D721Med (cell line): ENCODE data around the gene E2F8.
"Not testable (repeated sequence)": the region's sequence is repeated elsewhere in the genome, so short reads cannot be mapped to it uniquely, and the experiment has no call there.

ENCODE experiments used
- DNase-seq: peaks from one replicate; pipeline ENCODE4 v3.0.0; 2011; ENCODE audit warnings: low spot score; ENCODE audit not compliant: insufficient read length
- FAIRE-seq: peaks from 2 replicates; lab custom pipeline; 2011; peaks lifted over from hg19 to GRCh38; lab: Jason Lieb, UNC
- TF ChIP-seq, protein P1 (sequence below): IDR thresholded peaks from 2 replicates; pipeline ENCODE4 v1.5.1; 2012; ENCODE audit warnings: mild to moderate bottlenecking, control low read depth; ENCODE audit not compliant: insufficient read depth; ENCODE audit errors: missing control alignments

E2F8 gene

DNA sequence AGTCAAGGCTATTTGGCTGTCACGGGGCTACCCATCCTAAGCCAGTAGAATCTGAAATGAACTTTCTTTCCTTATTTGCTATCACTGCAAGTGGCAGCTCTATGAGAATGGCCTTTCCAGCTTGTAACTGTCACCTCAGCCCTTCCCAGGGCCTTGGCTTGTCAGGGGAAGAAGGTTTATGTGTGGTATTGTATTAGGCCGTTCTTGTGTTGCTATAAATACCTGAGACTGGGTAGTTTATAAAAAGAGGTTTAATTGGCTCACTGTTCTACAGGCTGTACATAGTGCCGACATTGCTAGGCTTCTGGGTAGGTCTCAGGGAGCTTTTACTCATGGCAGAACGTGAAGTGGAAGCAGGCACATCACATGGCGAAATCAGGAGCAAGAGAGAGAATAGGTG, 26.8 kb upstream of the E2F8 start:
- DNase-seq (no peak), FAIRE-seq (no peak)
- TF ChIP-seq, protein P1, sequence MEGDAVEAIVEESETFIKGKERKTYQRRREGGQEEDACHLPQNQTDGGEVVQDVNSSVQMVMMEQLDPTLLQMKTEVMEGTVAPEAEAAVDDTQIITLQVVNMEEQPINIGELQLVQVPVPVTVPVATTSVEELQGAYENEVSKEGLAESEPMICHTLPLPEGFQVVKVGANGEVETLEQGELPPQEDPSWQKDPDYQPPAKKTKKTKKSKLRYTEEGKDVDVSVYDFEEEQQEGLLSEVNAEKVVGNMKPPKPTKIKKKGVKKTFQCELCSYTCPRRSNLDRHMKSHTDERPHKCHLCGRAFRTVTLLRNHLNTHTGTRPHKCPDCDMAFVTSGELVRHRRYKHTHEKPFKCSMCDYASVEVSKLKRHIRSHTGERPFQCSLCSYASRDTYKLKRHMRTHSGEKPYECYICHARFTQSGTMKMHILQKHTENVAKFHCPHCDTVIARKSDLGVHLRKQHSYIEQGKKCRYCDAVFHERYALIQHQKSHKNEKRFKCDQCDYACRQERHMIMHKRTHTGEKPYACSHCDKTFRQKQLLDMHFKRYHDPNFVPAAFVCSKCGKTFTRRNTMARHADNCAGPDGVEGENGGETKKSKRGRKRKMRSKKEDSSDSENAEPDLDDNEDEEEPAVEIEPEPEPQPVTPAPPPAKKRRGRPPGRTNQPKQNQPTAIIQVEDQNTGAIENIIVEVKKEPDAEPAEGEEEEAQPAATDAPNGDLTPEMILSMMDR = no peak

DNA sequence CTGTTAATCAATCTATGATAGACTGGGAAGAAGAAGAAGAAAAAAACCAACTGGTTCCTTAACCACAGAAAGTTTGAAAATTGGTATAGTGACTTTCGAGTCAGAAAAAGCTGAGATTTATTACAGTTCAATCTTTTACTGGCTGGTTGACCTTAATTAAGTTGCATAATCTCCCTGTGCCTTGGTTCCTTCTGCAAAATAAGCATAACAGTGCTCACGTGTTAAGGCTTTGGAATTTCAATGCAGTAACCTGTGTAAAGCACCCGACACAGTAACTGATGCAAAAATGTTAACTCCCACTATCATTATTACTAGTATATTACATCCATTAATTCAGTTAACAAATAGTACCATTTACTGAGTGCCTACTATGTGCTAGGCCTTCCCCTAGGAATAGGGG, 22.6 kb upstream of the E2F8 start:
- DNase-seq = no peak
- TF ChIP-seq, protein P1 = no peak
- no peak for FAIRE-seq

DNA sequence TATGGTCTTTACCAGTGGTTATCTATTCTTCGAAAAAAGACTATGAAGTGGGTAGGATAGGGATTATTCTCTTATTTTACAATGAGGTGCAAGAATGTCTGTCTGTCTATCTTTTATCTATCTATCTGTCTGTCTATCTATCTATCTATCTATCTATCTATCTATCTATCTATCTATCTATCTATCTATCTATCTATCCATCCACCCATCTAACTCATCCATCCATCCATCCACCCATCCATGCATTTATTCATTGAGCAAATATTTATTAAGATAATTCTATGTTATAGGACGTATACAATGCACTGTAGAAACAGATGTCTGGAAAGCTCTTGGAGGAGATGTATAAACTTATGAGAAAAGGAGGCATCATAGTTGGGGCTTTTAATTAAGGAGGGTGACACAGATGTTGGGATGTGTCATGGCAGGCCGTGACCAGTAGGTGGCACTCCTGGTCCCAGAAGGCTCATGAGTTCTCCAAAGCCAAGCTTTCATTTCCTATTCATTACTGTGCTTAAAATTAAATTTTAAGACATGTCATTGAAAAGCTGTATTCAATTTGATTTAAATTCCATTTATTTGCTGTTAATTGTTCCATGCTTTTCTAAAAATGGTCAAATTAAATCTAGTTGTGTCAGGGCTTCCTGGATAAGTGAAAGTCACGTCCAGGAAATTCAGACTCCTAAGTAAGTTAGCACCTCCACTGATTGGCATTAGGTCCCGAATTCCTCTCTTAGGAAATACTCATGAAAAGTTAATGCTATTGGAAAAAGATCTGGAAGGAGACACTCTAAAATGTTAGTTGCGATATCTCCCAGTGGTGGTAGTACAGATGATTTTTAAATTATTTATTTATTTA, 19.0 kb upstream of the E2F8 start:
- TF ChIP-seq, protein P1 = peak; percentile 79
- no peak for FAIRE-seq
- no peak for DNase-seq

DNA sequence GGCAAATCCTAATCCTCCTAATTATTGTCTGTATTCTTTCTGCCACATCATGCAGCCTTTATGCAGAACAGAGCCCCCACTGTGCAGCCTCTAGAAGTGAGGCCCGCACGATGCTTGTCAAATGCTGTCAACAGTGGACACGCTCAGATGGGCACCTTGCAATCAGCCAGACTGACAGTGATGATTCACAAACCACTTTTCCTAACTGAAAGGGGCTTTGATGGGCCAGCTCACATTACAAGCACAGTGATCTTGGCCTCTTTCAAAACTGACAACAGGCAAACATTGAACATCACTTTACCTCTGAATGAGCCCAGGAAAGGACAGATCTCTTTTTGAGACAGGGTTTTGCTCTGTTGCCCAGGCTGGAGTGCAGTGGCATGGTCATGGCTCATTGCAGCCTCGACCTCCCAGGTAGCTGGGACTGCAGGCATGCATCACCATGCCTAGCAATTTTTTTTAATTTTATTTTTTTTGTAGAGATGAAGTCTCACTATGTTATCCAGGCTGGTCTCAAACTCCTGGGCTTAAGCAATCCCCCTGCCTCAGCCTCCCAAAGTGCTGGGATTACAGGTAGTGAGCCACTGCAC, 18.0 kb upstream of the E2F8 start:
- TF ChIP-seq, protein P1 = no peak
- FAIRE-seq (no peak), DNase-seq (no peak)

DNA sequence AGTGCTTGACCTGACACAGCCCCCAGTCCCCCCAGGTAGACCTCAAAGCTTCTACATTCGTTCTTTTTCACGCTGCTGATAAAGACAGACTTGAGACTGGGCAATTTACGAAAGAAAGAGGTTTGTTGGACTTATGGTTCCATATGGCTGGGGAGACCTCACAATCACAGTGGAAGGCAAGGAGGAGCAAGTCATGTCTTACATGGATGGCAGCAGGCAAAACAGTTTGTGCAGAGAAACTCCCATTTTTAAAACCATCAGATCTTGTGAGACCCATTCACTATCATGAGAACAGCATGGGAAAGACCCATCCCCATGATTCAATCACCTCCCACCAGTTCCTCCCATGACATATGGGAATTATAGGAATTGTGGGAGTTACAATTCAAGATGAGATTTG, 13.7 kb upstream of the E2F8 start:
- FAIRE-seq, DNase-seq: not testable (repeated sequence)

DNA sequence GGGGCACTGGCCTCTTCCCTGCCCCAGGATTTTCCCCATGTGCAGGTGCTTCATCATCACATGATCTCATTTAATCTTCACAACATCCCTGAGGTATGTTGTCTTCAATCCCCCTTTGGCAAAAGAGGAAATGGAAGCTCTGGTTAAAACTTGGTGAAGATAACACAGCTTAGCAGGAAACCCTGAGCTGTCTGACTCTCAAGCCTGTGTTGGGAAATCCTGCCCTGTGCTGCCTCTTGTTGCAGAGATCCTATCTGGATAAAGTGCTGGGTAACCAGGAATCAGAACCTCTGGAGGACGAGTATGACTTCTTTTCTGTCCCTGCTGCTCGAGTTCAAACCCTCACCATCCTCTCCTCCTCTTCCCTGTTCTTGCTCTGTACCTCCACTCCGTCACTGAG, 13.1 kb upstream of the E2F8 start:
- no peak for DNase-seq
- no peak for FAIRE-seq
- TF ChIP-seq, protein P1 = no peak

DNA sequence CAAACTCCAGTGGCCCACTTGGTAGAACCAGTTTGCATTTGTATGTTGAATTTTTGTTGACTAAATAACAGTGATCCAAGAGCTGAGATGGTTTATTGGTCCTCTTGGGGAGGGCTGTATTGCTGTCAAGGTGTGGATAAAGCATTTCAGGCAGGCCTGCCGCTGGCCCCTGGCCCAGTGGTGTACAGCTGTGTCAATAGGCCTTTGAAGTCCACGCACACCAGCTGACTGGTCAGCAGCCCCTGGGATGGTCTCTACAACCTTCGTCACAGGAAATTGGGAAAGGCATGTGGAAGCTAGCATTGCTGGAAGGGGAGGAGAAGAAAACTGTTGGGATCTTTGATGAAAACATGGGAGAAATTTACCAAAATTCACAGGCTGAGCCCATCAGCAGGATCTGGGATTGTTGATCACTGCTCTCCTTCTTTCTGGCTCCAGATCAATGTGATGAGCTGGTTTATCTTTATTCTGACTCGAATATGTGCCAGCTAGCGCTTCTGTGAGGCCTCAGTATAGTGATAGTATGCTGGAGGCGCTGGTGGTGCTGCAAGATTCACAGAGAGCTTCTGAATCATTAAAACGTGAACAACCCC, 12.5 kb upstream of the E2F8 start:
- FAIRE-seq = no peak
- no peak for DNase-seq
- TF ChIP-seq, protein P1 = no peak
